T47D (cell line): ENCODE data around the gene FFAR3.

ENCODE experiments used
- DNase-seq, 2 experiments: peaks; one replicate each; pipeline versions ENCODE4 v3.0.0 to v3.0.0-alpha.2; 2011 to 2012; ENCODE audit warnings: low read depth in 1 of 2, low spot score in 1 of 2
- JUND ChIP-seq: IDR thresholded peaks from 2 replicates; pipeline ENCODE4 v1.6.1; 2012; ENCODE audit warnings: low read depth
- in situ Hi-C: cut with HindIII; loops from 2 replicates; pipeline ENCODE4 v1.10.0; 2016; ENCODE audit warnings: low sequenced_read_pairs, low pct_unique_long_range_greater_than_20kb

The FFAR3 gene

GRCh38 chr19:35336166-35336955, 21.9 kb upstream of the FFAR3 start:
- TF ChIP-seq JUND, result no peak
- DNase-seq, result no peak
- in situ Hi-C loops, result no loop called here

GRCh38 chr19:35337097-35337983, 20.9 kb upstream of the FFAR3 start:
- in situ Hi-C loops, result no loop called here
- no peak for TF ChIP-seq JUND
- no peak for DNase-seq

- DNase-seq, result no peak
- no peak for TF ChIP-seq JUND
- in situ Hi-C loops, result no loop called here
Measured at GRCh38 chr19:35337984-35338296, 20.3 kb upstream of the FFAR3 start.

DNA sequence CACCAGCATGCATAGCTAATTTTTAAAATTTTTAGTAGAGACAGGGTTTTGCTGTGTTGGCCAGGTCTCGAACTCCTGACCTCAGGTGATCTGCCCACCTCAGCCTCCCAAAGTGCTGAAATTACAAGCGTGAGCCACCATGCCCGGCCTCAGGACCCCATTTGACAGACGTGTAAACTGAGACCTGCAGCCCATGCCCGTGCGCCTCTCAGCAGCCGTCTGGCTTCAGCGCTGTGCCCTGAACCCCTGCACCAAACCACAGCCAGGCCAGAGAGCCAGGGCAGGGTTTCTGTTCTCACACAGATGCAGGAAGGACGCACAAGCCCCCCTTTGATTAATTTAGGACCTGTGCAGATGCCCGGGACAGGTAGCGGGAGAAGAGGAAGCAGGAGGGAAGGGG, 17.8 kb upstream of the FFAR3 start:
- DNase-seq, result no peak
- in situ Hi-C loops, result no loop called here
- no peak for TF ChIP-seq JUND

GRCh38 chr19:35341006-35341405, 17.3 kb upstream of the FFAR3 start:
- no peak for DNase-seq
- in situ Hi-C loops, result no loop called here
- TF ChIP-seq JUND, result no peak

GRCh38 chr19:35341565-35342225, 16.6 kb upstream of the FFAR3 start:
- no peak for DNase-seq
- in situ Hi-C loops, result no loop called here
- TF ChIP-seq JUND, result no peak

- in situ Hi-C loops, result no loop called here
- TF ChIP-seq JUND, result no peak
- no peak for DNase-seq
Measured at GRCh38 chr19:35342430-35342829, 15.8 kb upstream of the FFAR3 start.

DNA sequence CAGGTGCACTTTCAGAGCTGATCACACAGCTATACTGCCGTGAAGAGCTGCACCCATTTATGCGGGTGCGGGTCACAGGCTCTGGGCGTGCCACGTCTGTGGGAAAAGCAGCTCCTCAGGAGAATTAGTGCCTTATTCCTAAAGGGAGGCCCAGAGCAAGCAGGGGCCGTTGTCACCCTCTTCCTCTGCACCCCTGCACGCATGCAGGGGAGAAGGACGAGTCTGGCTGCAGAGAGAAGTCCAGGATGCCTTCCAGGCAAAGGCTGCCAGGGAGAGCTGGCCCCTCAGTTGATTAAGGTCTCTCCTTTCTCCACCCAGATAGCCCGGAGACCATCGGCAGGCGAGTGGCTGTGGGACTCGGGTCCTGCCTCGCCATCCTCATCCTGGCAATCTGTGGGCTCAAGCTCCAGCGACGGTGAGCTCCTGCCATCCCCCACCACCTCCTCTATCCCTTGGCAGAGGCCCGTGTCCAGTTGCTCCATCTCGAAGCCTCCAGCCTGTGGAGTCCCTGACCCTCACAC, 13.7 kb upstream of the FFAR3 start:
- no peak for TF ChIP-seq JUND
- in situ Hi-C loops, result no loop called here
- no peak for DNase-seq

- no peak for TF ChIP-seq JUND
- in situ Hi-C loops, result no loop called here
- no peak for DNase-seq
Measured at GRCh38 chr19:35345671-35346111, 12.6 kb upstream of the FFAR3 start.

DNA sequence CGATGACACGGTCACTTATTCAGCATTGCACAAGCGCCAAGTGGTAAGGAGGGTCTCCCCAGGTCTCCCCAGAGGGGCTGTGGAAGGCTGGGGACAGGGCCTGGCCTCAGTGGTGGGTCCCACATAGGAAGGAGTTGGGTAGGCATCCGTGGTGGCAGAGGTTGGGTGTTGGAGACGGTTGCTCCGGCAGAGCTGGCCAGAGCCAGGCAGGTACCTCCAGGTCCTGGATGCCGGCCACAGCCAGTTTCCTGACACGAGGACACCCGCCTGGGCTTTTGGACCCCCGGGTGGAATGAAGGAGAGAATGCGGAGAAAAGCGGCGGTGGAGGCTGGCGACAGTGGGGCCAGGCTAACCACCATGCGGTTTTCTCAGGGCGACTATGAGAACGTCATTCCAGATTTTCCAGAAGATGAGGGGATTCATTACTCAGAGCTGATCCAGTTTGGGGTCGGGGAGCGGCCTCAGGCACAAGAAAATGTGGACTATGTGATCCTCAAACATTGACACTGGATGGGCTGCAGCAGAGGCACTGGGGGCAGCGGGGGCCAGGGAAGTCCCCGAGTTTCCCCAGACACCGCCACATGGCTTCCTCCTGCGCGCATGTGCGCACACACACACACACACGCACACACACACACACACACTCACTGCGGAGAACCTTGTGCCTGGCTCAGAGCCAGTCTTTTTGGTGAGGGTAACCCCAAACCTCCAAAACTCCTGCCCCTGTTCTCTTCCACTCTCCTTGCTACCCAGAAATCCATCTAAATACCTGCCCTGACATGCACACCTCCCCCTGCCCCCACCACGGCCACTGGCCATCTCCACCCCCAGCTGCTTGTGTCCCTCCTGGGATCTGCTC, 11.8 kb upstream of the FFAR3 start:
- in situ Hi-C loops, result no loop called here
- TF ChIP-seq JUND, result no peak
- DNase-seq, result no peak

DNA sequence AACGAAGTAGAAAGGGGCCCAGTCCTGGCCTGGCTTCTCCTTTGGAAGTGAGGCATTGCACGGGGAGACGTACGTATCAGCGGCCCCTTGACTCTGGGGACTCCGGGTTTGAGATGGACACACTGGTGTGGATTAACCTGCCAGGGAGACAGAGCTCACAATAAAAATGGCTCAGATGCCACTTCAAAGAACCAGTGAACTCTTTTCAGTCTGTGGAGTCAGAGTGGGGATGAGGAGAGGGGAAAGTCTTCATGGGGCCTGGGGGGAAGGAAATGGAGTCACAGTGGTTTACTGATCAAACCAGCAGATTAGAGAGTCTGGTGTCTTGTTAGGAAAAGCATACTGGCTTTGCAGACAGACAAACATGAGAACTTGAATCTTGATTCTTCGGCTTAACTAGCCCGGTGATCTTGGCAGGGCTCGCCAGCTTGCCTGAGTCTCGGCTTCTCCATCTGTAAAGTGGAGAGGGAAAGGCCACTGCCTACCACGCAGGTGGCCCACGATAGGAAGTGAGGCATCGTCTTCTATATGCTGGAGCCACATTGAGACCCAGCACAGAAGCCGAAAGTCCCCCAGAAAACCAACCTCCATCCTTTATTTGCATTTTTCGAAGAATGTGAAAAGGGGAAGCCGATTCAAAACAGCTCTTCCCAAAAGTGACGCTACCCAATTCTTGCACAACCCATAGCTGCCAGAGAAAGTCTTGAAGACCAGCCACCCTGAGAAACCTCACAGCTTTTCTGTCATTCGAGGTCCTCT, 10.9 kb upstream of the FFAR3 start, which contains the start of gene FFAR1:
Gene FFAR1, plus strand, starts transcription at position 732 of the 759 bp plus-strand sequence. CDS start 3,650 bp downstream, outside the sequence.
- in situ Hi-C loops, result no loop called here
- DNase-seq, result peak in 1 of 2 experiments; percentile 28
- no peak for TF ChIP-seq JUND
